HEK293 (cell line): Measurements from ENCODE around the gene DEFB131B.
"Not testable (repeated sequence)": the region's sequence is repeated elsewhere in the genome, so short reads cannot be mapped to it uniquely, and the experiment has no call there.

Experiments used
- ATF2 ChIP-seq: fragments of 450-650 bp; formaldehyde crosslinking; IDR thresholded peaks from 2 replicates; pipeline ENCODE4 v1.5.1; 2016; ENCODE audit warnings: missing biosample characterization, missing genetic modification characterization, low read depth
- BCL11B ChIP-seq: fragments of 450-650 bp; formaldehyde crosslinking; IDR thresholded peaks from 2 replicates; pipeline ENCODE4 v1.5.1; 2016; ENCODE audit warnings: low read depth, missing biosample characterization, missing genetic modification characterization
- CTCF ChIP-seq: fragments of 450-650 bp; formaldehyde crosslinking; IDR thresholded peaks from 2 replicates; pipeline ENCODE4 v1.5.1; 2016; ENCODE audit warnings: missing biosample characterization, missing genetic modification characterization
- KLF7 ChIP-seq: fragments of 450-650 bp; formaldehyde crosslinking; IDR thresholded peaks from 2 replicates; pipeline ENCODE4 v1.5.1; 2016; ENCODE audit warnings: missing biosample characterization, missing genetic modification characterization, borderline replicate concordance
- MZF1 ChIP-seq: fragments of 450-650 bp; formaldehyde crosslinking; IDR thresholded peaks from 2 replicates; pipeline ENCODE4 v1.5.1; 2017; ENCODE audit warnings: missing biosample characterization, missing genetic modification characterization, borderline replicate concordance
- SP2 ChIP-seq: fragments of 450-650 bp; formaldehyde crosslinking; IDR thresholded peaks from 2 replicates; pipeline ENCODE4 v1.5.1; 2016; ENCODE audit warnings: missing biosample characterization, missing genetic modification characterization
- YY1 ChIP-seq: fragments of 450-650 bp; formaldehyde crosslinking; IDR thresholded peaks from 2 replicates; pipeline ENCODE4 v1.5.1; 2018; ENCODE audit warnings: missing biosample characterization, missing genetic modification characterization
- ZNF132 ChIP-seq: fragments of 450-650 bp; formaldehyde crosslinking; IDR thresholded peaks from 2 replicates; pipeline ENCODE4 v1.5.1; 2017; ENCODE audit warnings: missing biosample characterization, missing genetic modification characterization, borderline replicate concordance
- ZNF311 ChIP-seq: fragments of 450-650 bp; formaldehyde crosslinking; IDR thresholded peaks from 2 replicates; pipeline ENCODE4 v1.5.1; 2017; ENCODE audit warnings: missing biosample characterization, missing genetic modification characterization, borderline replicate concordance
- ZNF518A ChIP-seq: fragments of 450-650 bp; formaldehyde crosslinking; conservative IDR thresholded peaks from 2 replicates; pipeline ENCODE4 v1.5.1; 2016; ENCODE audit warnings: low read depth, missing biosample characterization, missing genetic modification characterization
- ZNF561 ChIP-seq: fragments of 450-650 bp; IDR thresholded peaks from 2 replicates; pipeline ENCODE4 v1.5.1; 2018; ENCODE audit warnings: missing biosample characterization, missing genetic modification characterization, borderline replicate concordance
- ZNF707 ChIP-seq: fragments of 450-650 bp; formaldehyde crosslinking; IDR thresholded peaks from 2 replicates; pipeline ENCODE4 v1.5.1; 2016; ENCODE audit warnings: missing biosample characterization, missing genetic modification characterization

GRCh38 chr11:71842720-71843119, 35.5 kb upstream of the DEFB131B start:
- TF ChIP-seq CTCF (tag by site-specific recombination); BCL11B (tag by site-specific recombination); ZNF132 (tag by site-specific recombination); KLF7 (tag by site-specific recombination); ZNF561 (tag by site-specific recombination); SP2 (tag by site-specific recombination); YY1 (tag by site-specific recombination); MZF1 (tag by site-specific recombination); ZNF311 (tag by site-specific recombination); ZNF707; ATF2 (tag by site-specific recombination); ZNF518A (tag by site-specific recombination): not testable (repeated sequence)
